SK-N-DZ (cell line): ENCODE data around the gene GART.
A peak's percentile ranks its signal among the peaks of the same experiment; 100 is the strongest.
"Not testable (repeated sequence)": the region's sequence is repeated elsewhere in the genome, so short reads cannot be mapped to it uniquely, and the experiment has no call there.

Source experiments
- DNase-seq: peaks from one replicate; pipeline ENCODE4 v3.0.0-alpha.2; 2015; ENCODE audit warnings: low spot score

GART gene

DNA sequence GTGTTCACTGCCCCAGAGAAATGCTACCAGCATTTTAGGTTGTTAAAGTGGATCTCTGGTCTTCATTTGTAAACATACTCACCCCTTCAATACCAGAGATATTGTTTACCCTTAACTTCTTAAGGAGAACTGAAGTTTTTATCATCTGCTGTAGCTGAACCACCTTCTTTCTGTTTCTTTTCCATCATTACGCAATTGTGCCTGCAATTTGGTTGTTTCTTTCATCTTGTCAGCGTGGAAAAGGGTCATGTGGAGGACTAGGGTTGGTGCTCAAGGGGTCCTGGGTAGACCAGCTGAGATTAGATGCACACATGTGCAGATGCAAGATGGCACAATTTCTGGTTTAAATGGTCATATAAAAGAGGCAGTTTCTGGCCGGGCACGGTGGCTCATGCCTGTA lies 23.0 kb downstream of the GART start:
- no peak for DNase-seq

DNA sequence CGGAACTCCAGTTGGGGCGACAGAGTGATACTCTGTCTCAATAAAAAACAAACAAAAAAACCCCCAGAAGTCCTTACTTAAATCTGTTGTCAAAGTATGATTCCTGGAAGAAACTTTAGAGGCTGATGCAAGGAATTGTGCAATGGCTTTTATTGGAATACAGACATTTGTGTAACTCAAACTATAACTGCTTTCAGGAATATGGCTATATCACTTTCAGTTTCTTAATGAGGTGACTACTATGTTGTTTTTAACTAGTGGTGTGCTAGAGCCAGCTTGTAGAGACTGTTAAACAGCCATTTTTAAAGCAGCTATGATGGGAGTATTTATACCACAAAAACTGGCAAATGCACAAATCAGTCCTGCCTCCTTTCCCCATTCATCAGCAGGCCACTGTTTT lies 27.7 kb downstream of the GART start:
- no peak for DNase-seq

DNA sequence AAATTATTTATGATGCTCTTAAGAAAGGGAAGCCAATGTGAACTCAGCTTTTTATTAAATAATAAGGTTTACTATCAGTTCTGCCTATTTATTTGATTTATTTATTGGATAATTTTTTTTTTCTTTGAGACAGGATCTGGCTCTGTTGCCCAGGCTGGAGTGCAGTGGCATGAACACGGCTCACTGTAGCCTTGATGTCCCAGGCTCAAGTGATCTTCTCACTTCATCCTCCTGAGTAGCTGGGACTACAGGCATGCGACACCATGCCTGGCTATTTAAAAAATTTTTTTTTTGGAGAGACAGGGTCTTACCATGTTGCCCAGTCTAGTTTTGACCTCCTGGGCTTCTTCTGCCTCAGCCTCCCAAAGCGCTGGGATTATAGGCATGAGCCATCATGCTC lies 29.4 kb downstream of the GART start:
- DNase-seq = no peak

DNA sequence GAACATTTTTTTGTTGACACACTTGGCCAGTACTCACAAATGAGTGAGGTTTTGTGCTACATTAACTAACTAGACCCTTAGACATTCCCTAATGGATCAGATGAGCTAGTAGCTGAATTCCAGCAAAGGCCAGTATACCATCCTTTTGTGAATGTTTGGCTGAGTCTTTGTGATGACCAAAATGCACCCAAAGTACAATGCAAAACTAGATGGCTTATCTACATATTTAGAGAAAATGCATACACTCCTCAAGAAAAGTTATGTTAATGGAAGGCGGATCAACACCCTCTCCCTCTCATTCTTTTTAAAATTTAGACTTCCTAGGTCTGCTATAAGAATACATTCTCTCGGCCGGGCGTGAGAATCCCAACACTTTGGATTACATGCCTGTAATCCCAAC lies 30.3 kb downstream of the GART start:
- no peak for DNase-seq

DNA sequence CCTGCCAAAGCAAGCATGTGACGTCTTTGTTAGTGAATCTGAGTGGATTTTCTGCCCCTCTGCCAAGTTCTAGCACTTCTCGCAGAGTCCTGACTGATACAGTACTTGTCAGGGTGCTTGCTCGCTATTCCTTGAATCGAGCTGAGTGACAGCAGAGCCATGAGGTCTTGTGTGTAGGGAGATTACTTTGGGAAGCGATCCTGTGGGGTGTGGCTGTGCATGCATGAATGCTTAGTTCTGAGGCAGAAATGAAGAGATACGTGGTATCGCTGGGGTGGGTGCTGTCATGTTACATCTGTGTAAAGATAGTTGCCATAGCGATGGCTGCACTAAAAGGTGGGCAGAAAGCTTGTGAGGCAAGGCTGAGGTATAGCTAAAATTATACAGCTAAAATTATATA lies 31.1 kb downstream of the GART start:
- no peak for DNase-seq

DNA sequence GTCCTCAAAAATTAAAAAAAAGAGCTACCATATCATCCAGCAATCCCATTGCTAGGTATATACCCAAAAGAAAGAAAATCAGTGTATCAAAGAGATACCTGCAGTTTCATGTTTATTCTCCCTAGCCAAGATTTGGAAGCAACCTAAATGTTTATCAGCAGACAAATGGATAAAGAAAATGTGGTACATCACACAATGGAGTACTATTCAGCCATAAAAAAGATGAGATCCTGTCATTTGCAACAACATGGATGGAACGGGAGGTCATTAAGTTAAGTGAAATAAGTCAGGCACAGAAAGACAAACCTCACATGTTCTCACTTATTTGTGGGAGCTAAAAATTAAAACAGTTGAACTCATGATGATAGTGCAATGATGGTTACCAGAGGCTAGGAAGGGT lies 34.9 kb downstream of the GART start:
- not testable (repeated sequence) for DNase-seq

DNA sequence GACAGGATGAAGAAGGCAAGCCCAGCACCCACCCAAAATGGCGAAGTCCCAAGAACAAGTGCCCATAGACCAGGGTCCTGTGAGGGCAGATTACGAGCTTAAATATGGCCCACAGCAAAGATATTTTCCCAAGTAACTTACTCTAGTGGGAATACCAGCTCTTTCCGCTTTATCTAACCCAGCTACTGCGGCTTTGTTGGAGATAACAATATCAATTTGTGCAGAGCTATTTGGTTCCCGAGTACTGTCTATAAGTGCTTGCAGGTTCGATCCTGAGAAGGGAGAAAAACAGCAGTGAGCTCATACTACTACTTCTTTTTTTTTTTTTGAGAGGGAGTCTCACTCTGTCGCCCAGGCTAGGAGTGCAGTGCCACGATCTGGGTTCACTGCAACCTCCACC lies 36.1 kb downstream of the GART start:
- DNase-seq = no peak

DNA sequence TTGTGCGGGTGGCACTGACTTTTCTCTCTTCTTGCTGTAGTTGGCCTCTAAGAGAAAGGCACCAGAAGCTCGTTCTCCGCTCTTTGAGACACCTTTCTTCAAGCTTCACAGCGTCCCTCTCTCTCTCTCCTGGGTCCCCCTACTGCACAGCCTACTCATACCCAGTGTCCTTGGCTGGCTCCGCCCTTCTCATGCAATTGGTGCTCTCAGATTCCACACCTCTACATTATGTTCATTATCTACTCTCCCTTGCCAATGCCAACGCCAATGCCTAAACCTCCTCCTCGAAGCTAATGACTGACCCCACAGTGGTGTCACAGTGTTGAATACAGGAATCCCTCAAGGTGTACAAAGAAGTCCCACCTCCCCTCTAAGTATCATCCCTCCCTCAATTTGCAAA lies 45.6 kb downstream of the GART start:
- DNase-seq = no peak

DNA sequence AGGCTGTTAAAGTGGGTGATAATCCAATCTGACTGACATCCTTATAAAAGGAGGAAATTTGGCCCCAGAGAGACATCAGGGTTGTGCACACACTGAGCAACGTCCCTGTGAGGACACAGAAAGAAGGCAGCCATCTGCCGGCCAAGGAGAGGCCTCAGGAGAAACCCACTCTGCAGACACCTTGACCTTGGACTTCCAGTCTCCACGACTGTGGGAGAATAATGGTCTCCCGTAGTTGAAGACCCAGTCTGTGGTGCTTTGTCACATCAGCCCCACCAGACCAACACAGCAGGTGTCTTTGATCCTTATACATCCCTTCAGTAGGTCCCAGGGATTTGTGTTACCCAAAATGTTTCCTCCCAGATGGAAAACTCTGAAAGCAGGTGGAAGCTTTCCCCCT lies 46.2 kb downstream of the GART start:
- DNase-seq = no peak

DNA sequence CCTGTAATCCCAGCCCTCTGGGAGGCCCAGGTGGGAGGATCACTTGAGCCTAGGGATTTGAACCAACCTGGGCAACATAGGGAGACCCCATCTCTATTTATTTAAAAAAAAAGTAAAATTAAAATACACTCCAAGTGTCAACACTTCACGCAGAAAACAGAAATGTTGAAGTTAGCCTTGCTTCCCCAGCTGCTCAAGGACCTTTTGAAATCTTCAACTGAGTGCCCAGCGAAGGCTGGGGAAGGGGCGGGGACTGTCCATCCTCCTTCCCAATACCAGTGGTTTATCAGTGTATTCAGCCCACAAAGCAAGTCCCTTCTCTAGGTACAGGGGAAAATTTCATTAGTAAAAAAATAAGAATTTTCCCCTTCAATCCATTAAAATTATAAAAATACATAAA lies 48.2 kb downstream of the GART start:
- DNase-seq = no peak

DNA sequence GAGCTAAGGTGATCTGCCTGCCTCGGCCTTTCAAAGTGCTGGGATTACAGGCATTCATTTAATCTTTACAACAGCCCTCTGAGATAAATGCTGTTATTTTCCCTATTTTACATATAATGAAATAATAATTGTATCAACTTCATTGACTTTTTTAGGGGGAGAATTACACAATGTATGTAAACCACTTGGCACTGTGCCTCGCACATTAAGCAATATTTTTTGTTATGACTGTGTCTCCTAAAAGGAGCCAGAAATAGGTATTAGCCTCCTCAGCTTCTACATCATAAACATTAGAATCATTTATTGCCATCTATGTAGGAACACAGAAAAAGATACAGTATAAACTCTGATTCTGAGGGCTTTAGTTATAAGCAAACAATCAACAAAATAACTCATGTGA lies 49.3 kb downstream of the GART start:
- DNase-seq = no peak

DNA sequence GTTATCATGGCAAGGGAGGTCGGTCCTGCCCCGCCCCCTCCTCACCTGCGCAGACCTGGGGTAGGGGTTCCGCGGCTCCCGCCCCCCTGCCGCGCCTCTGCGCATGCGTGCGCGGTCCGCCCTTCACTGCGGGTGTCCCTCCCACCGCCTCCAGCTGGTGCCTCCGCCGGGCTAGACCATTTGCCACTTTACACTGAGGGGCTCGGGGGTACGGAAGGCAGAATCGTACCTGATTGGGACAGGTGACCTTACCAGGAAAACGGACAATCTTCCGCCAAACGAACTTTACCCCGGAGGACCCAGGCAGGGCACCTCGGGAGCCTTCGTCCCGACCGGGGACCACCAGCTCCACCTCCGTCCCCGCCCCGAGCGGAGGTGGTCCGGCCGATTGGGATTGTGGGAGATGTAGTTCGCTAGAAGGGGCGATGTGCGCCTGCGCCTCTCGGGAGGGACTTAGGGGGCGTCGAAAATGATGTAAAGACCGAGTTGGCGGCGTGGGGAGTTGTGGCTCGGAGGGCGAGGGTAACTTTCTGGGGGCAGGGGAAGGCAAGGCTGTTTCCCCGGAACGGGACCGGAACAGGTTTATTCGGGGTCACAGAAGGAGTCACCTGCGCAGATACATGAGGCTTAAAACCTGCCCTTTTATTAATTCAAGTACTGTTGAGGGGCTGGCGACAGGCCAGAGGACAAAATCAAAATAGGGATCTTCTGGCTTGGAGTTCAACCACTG lies 50.4 kb downstream of the GART start, which contains the start of gene DNAJC28:
DNAJC28 (minus strand) TSS at position 344 of the 730 bp plus-strand sequence. CDS start 2,323 bp downstream, outside the sequence.
- peak; percentile 93 for DNase-seq

DNA sequence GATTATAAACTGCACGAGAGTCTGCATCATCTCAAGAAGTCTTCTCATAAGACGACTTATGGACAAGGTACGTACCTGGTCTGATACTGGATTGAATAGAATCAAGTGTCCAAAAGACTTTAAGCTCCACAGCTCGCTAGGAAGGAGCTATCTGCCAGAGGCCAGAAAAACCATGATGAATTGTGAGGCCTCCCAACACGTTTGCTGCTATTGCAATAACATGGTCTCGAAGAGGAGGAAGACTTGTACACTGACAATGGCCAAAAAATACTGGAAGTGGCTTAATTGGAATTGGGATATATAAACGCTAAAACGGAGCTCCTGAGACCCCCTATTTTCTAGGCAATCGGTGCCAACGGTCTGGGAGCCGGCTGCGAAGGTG lies 50.9 kb downstream of the GART start:
- peak; percentile 15 for DNase-seq

DNA sequence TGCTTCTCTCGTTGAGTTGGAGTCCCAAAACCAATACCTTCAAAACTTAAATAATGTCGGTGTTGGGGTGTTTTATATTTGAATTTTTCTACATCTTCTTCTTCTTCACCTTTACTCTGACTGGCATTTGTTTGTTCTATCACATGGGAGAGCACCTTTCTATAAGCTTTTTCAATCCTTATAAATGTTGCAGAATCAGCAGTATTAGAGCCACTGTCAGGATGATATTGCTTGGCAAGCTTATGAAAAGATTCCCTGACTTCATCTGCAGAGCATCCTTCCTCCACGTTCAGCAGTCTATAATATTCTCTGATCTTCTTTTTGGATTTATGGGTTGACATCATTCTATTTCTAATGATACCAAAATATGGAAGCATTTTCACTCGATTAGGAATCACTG lies 53.0 kb downstream of the GART start:
- no peak for DNase-seq

DNA sequence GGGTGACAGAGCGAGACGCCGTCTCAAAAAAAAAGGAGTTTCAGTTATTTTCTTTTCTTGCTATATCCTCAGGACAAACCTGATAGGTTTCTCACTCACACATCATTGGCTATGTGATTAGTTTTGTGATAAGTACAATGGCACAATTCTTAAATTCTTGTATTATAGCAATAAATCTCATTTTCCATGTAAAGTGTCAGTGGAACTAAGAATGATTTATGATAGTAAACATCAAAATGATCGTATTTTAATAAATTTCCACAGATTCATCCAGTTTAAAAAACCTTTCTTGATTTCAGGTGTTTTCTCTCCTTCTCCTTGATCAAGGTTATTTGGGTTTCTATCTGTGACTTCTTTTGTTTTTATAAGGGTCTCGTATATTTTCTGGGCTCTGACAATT lies 53.9 kb downstream of the GART start:
- DNase-seq = no peak

DNA sequence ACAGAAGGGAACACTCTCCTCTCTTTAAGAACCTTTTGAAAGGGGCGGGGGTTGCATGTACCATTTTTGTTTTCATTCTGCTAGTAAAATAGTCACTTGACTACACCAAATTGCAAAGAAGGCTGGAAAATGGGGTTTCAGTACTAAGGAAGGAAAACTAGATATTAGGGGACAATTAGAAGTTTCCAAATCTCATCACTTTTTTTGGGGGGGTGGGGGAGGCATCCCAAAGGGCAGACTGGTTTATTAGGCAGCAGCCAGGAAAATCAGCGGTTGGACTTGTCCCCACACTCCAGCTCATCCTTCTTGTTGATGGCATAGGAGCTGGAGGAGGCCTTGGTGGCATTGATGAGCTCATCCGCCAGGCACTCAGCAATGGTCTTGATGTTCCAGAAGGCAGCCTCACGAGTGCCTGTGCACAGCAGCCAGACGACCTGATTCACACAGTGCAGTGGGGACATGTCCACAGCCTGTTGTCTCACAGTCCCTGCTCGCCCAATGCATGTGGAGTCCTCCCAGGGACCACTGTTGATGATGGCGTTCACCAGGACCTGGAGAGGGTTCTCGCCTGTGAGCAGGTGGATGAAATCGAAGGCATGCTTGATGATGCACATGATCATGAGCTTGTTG lies 60.5 kb downstream of the GART start:
- no peak for DNase-seq

DNA sequence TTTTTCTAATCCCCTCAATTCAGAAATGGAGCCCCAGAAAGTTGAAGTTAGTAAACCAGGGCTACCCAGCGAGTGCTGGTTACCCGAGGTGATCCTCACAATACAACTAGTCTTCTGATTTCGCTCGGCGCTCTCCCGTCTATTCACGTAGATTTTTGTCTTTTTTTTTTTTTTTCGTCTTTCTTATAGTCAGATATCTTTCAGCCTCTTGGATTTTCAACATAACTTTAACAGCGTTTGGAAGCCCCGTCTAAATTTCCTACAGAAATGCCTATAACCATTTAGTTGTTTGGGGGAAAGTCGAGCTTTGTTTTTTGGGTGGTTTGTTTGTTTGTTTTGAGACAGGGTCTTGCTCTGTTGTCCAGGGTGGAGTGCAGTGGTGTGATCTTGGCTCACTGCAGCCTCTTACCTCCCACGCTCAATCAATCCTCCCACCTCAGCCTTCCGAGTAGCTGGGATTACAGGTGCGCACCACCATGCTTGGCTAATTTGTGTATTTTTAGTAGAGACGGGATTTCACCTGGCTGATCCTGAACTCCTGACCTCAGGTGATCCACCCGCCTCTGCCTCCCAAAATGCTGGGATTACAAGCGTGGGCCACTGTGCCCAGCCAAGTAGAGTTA lies 61.3 kb downstream of the GART start:
- DNase-seq = no peak

DNA sequence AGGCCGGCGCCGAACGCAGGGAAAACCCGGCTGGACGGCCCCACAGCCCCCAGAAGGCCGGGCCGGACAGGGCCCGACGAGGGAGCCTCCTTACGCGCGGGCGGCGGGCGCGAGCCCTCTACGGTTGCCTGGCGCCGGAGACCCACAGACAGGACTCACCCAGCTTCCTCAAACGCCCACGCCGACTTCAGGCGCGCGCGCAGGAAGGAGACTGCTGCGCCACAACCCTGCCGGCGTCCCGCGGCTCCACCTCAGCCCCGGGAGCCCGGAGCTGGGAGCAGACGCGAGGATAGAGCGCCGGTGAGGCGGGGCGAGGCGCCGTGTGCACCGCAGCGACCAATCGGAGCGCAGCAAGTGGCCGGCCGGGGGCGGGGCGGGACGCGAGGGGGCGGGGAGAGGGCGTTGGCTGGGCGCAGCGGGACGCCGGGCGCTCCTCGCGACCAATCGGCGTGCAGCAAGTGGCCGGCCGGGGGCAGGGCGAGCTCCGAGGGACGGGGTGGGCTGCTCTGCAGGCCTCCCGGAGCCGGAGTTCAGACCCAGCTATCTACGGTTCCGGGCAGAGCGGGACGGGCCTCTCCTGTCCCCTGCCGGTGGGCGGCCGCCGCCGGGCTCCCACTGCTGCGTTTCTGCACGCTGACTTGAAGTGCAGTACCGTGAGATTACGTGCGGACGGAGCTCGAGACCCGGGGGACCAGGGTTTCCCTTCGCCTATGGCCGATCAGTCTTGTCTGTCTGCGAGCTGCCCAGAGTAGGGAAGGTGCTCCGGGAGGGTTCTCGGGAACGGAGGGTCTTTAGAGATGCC lies 62.0 kb downstream of the GART start, which contains the start of gene TMEM50B:
TMEM50B (minus strand) TSS at position 296 of the 802 bp plus-strand sequence. CDS start 11,089 bp downstream, outside the sequence.
- peak; percentile 90 for DNase-seq

DNA sequence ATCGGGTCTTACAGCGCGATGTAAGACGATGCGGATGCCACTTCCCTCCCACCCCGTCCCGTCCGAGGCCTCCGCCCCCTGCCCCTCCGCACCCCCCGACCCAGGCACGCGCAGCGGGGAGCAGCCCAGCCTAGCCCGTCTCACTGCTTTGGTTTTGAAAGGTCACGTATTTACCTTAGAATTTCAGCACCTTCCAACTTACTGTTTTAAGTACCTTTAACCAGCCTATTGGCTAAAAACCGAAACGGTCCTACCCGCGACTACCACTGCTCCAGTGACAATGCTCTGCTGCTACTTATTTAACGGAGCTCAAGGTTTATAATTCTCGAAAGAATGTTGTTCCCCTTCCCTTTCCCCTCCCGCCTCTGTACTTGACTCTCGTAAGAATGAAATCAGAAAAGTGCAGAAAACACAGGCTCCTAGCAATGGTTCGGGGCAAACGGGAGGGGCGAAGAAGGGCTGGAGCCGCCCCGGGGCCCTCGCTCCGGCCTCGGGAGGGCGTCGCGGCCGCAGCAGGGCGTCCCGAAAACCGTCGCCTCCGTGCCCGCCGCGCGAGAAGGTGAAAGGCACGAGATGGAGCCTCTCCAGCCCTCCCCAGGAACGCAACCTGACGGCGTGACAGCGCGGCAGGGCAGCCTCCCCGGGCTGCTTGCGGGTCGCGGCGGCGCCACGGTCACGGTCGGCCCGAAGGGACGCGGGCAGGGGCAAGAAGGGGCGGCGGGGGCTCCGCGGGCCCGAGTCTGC lies 62.8 kb downstream of the GART start:
- no peak for DNase-seq

DNA sequence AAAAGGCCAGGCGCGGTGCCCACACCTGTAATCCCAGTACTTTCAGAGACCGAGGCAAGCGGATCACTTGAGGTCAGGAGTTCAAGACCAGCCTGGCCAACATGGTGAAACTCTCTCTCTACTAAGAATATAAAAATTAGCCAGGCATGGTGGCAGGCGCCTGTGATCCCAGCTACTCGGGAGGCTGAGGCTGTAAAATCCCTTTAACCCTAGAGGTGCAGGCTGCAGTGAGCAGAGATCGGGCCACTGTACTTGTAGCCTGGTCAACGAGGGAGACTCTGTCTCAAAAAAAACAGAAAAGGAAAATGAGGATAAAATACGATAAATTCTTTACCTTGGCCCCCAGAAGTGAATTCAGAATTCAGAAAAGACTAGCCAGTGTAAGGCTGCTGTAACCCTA lies 63.7 kb downstream of the GART start:
- no peak for DNase-seq

DNA sequence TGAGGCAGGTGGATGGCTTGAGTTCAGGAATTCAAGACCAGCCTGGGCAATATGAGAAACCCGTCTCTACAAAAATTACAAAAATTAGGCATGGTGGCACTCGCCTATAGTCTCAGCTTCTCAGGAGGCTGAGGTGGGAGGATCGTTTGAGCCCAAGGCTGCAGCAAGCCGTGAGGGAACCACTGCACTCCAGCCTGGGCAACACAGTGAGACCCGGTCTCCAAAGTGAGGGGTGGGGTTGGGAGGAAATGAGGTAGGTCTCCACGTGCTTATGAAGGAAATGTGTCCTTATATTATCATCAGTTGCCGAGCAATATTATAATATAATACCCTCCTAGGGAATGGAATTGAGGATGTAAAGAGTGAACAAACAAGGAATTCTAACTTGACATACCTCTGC lies 64.9 kb downstream of the GART start:
- no peak for DNase-seq
